ENCODE results near the gene ZBTB2. TPM values are rescaled to one million over a fixed set of nuclear protein-coding genes. Genes with fewer than 3 reads are reported as not detected.

The ZBTB2 gene
- total and polyA plus RNA-seq, 10 of the 15 experiments (the other 5 are each of a cell fraction or from before 2014, with no cell fraction given), result 4.2 to 21.9 (median 15.0) TPM

DNA sequence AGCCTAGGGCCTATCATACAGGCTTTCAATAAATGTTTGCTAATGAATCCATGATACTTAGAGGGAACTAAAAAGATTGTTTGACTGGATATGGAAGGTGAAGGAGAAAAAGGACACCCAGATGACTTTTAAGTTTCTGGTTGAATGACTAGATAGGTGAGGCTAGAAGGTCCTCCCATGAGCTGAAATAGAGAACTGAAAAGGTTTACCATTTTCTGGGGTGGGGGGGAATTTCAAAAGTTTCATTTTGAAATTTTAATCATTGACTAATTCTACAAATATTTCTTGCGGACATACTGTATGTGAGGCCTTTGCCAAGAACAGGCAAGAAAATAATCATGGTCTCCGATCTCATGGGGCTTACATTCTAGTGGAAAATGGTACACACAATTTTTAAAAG, 17.9 kb upstream of the ZBTB2 start:
- H3K27ac ChIP-seq (ENCODE audit: control insufficient read depth, insufficient read depth), result no peak overlapping the region; the same call in 1 of the 2 replicates
- peaks cover 6% of the 10 kb centered on the region for H3K4me1 ChIP-seq (ENCODE audit: control insufficient read depth, insufficient read depth, low read length)
- ChIA-PET SMC1A (ENCODE audit: uncharacterized antibody, unreplicated experiment) (no interaction called here), CTCF (interaction anchor here (0.6 to 6.7 kb wide), 2 partner anchors 31 to 1804 kb away, joined by 3 to 76 read pairs; no protein-coding TSS in a partner anchor), POLR2A (interaction anchor here (0.6 kb wide), 1 partner anchor 17 kb away, joined by 3 read pairs; no protein-coding TSS in a partner anchor), RAD21 (ENCODE audit: unreplicated experiment) (no interaction called here)
- H3K9me3 ChIP-seq (replicated peaks; ENCODE audit: control insufficient read depth, insufficient read depth, low read length), result peaks cover 2% of the 10 kb centered on the region; the same call in 1 of the 3 replicates
- FAIRE-seq, result no peak
- in situ Hi-C loops (cut with MboI) (no loop called here), intact Hi-C loops (cut with micrococcal nuclease; ENCODE audit: unreplicated experiment) (no loop called here)
- no peak overlapping the region for H2AFZ ChIP-seq (ENCODE audit: control insufficient read depth, low read depth, low read length)
- no peaks in the 10 kb centered on the region for H3K27me3 ChIP-seq (replicated peaks in 1 of 2; ENCODE audit: control insufficient read depth in 2 of 2, insufficient read depth in 2 of 2, low read length in 1 of 2)
- H3K4me2 ChIP-seq (ENCODE audit: control insufficient read depth, insufficient read depth), result peak overlapping the region; percentile 54; the same call in 1 of the 2 replicates
- H3K4me3 ChIP-seq, result no peak overlapping the region
- ATAC-seq, result peak; percentile 82
- DNase-seq (ENCODE audit: low read depth, low spot score), result no peak
- no peaks in the 10 kb centered on the region; the same call in 1 of the 2 replicates for H3K79me2 ChIP-seq (ENCODE audit: control insufficient read depth, insufficient read depth, low read length)
- TSS peak; percentile 35 for BruUV-seq (replicated peaks)
- WGBS (ENCODE audit: insufficient coverage, insufficient replicate concordance, low lambda C conversion rate, missing lambda C conversion rate), result 57% methylated on average over 2 of the region's 2 CpGs
- H3K36me3 ChIP-seq (ENCODE audit: control insufficient read depth in 2 of 2, insufficient read depth in 2 of 2, low read length in 1 of 2), result peaks cover 4 to 31% of the 10 kb centered on the region in 2 experiments; a peak in 3 of 4 replicates
- no peaks in the 10 kb centered on the region for H4K20me1 ChIP-seq (ENCODE audit: control insufficient read depth, insufficient read depth)
- no peak overlapping the region for H3K9ac ChIP-seq (ENCODE audit: control insufficient read depth, insufficient read depth, low read length)
- TF ChIP-seq, protein P1, sequence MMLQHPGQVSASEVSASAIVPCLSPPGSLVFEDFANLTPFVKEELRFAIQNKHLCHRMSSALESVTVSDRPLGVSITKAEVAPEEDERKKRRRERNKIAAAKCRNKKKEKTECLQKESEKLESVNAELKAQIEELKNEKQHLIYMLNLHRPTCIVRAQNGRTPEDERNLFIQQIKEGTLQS (IDR thresholded peaks at IDR 0.05; ENCODE audit: borderline replicate concordance, extremely low read depth, low read depth, low read length), result no peak
- no peak for TF ChIP-seq MXI1 (IDR thresholded peaks at IDR 0.05; ENCODE audit: low read depth, low read length)
- TF ChIP-seq SPI1 (IDR thresholded peaks at IDR 0.05; ENCODE audit: borderline replicate concordance, insufficient read depth, low read depth, low read length), result peak; percentile 62; the same call in 1 of the 2 replicates
- TF ChIP-seq LARP7 (IDR thresholded peaks at IDR 0.05), result no peak
- TF ChIP-seq, protein P2, sequence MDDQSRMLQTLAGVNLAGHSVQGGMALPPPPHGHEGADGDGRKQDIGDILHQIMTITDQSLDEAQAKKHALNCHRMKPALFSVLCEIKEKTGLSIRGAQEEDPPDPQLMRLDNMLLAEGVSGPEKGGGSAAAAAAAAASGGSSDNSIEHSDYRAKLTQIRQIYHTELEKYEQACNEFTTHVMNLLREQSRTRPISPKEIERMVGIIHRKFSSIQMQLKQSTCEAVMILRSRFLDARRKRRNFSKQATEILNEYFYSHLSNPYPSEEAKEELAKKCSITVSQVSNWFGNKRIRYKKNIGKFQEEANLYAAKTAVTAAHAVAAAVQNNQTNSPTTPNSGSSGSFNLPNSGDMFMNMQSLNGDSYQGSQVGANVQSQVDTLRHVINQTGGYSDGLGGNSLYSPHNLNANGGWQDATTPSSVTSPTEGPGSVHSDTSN (IDR thresholded peaks at IDR 0.05; ENCODE audit: insufficient replicate concordance, low read depth, low read length), result no peak
- TF ChIP-seq HDAC2 (IDR thresholded peaks at IDR 0.05), result no peak
- no peak for TF ChIP-seq PAX5 (IDR thresholded peaks at IDR 0.05; ENCODE audit: borderline replicate concordance, low read depth, low read length)
- TF ChIP-seq YBX1 (IDR thresholded peaks at IDR 0.05), result no peak
- TF ChIP-seq, protein P3, sequence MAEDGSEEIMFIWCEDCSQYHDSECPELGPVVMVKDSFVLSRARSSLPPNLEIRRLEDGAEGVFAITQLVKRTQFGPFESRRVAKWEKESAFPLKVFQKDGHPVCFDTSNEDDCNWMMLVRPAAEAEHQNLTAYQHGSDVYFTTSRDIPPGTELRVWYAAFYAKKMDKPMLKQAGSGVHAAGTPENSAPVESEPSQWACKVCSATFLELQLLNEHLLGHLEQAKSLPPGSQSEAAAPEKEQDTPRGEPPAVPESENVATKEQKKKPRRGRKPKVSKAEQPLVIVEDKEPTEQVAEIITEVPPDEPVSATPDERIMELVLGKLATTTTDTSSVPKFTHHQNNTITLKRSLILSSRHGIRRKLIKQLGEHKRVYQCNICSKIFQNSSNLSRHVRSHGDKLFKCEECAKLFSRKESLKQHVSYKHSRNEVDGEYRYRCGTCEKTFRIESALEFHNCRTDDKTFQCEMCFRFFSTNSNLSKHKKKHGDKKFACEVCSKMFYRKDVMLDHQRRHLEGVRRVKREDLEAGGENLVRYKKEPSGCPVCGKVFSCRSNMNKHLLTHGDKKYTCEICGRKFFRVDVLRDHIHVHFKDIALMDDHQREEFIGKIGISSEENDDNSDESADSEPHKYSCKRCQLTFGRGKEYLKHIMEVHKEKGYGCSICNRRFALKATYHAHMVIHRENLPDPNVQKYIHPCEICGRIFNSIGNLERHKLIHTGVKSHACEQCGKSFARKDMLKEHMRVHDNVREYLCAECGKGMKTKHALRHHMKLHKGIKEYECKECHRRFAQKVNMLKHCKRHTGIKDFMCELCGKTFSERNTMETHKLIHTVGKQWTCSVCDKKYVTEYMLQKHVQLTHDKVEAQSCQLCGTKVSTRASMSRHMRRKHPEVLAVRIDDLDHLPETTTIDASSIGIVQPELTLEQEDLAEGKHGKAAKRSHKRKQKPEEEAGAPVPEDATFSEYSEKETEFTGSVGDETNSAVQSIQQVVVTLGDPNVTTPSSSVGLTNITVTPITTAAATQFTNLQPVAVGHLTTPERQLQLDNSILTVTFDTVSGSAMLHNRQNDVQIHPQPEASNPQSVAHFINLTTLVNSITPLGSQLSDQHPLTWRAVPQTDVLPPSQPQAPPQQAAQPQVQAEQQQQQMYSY (CRISPR knock-in tag; IDR thresholded peaks at IDR 0.05), result no peak
- TF ChIP-seq BMI1 (IDR thresholded peaks at IDR 0.05; ENCODE audit: borderline replicate concordance), result no peak
- TF ChIP-seq CBX5 (IDR thresholded peaks at IDR 0.05; ENCODE audit: low read depth), result 0 out of 2 replicates have a peak, but pooled peaks have one; percentile 43
- TF ChIP-seq MEF2B (IDR thresholded peaks at IDR 0.05; ENCODE audit: partially characterized antibody, poor library complexity, severe bottlenecking), result no peak
- no peak for TF ChIP-seq SUZ12 (IDR thresholded peaks at IDR 0.05; ENCODE audit: unreplicated experiment)
- TF ChIP-seq, protein P4, sequence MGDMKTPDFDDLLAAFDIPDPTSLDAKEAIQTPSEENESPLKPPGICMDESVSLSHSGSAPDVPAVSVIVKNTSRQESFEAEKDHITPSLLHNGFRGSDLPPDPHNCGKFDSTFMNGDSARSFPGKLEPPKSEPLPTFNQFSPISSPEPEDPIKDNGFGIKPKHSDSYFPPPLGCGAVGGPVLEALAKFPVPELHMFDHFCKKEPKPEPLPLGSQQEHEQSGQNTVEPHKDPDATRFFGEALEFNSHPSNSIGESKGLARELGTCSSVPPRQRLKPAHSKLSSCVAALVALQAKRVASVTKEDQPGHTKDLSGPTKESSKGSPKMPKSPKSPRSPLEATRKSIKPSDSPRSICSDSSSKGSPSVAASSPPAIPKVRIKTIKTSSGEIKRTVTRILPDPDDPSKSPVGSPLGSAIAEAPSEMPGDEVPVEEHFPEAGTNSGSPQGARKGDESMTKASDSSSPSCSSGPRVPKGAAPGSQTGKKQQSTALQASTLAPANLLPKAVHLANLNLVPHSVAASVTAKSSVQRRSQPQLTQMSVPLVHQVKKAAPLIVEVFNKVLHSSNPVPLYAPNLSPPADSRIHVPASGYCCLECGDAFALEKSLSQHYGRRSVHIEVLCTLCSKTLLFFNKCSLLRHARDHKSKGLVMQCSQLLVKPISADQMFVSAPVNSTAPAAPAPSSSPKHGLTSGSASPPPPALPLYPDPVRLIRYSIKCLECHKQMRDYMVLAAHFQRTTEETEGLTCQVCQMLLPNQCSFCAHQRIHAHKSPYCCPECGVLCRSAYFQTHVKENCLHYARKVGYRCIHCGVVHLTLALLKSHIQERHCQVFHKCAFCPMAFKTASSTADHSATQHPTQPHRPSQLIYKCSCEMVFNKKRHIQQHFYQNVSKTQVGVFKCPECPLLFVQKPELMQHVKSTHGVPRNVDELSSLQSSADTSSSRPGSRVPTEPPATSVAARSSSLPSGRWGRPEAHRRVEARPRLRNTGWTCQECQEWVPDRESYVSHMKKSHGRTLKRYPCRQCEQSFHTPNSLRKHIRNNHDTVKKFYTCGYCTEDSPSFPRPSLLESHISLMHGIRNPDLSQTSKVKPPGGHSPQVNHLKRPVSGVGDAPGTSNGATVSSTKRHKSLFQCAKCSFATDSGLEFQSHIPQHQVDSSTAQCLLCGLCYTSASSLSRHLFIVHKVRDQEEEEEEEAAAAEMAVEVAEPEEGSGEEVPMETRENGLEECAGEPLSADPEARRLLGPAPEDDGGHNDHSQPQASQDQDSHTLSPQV (IDR thresholded peaks at IDR 0.05), result no peak
- no peak for TF ChIP-seq TARDBP (IDR thresholded peaks at IDR 0.05; ENCODE audit: borderline replicate concordance)
